IPS-NIHi11 (cell line): ENCODE results near the gene RIC3.

ENCODE experiments used
- DNase-seq: peaks from one replicate; pipeline ENCODE4 v3.0.0; 2012; ENCODE audit warnings: mixed read lengths, low spot score

RIC3 gene

GRCh38 chr11:8066911-8067455 lies 101.8 kb downstream of the RIC3 start:
- DNase-seq: no peak

GRCh38 chr11:8066036-8066910 lies 102.6 kb downstream of the RIC3 start:
- DNase-seq: no peak

- DNase-seq: no peak
Measured at GRCh38 chr11:8065031-8065430, 103.8 kb downstream of the RIC3 start.

GRCh38 chr11:8063324-8063723 lies 105.5 kb downstream of the RIC3 start:
- no peak for DNase-seq

- DNase-seq: no peak
Measured at GRCh38 chr11:8062781-8063257, 106.0 kb downstream of the RIC3 start.

GRCh38 chr11:8061555-8062428 lies 107.0 kb downstream of the RIC3 start:
- no peak for DNase-seq

GRCh38 chr11:8060801-8061554 lies 107.8 kb downstream of the RIC3 start:
- no peak for DNase-seq

- no peak for DNase-seq
Measured at GRCh38 chr11:8060146-8060719, 108.6 kb downstream of the RIC3 start.

GRCh38 chr11:8059571-8060011 lies 109.2 kb downstream of the RIC3 start:
- no peak for DNase-seq

- no peak for DNase-seq
Measured at GRCh38 chr11:8059030-8059429, 109.8 kb downstream of the RIC3 start.

GRCh38 chr11:8058216-8058615 lies 110.6 kb downstream of the RIC3 start:
- no peak for DNase-seq

GRCh38 chr11:8056810-8057463 lies 111.9 kb downstream of the RIC3 start:
- DNase-seq: no peak
